NCI-H1048 (cell line): ENCODE measurements around the gene TMEM263.
"Not testable (repeated sequence)": the region's sequence is repeated elsewhere in the genome, so short reads cannot be mapped to it uniquely, and the experiment has no call there.

Experiments used
- DNase-seq: peaks from one replicate; lab custom pipeline; 2025; lab: John Stamatoyannopoulos, UW

Gene TMEM263

DNA sequence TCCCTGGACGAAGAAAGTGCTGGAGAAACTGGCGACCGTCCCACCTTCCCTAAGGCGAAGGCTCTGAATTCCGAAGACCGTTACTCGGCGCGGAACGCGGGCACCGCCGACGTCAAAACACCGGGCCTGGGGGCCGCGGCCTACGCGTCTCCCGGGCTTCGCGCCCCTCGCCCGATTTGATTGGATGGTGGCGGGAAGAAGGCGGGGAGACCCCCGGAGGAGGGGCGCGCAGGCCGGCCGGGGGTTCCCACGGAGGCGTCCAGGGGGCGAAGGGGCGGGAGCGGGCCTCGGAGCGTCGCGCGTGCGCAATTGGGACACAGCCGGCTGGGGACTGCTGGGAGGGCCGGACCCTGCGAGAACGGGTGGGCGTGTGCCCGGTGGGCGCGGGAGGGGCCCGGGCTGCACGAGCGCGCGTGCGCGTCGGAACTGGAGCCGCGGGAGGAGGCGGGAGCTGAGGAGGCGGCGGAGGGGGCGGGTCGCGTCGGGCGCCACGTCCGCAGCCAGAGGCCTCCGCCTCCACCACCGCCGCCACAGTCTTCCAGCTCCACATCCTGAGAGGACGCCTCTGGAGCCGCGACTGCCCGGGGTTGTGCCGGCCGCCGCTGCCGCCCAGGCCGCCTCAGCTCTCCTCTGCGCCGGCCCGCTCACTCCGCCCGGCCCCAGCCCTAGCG is at the start of gene TMEM263:
Gene TMEM263, plus strand, starts transcription at position 531 of the 671 bp plus-strand sequence. CDS start 11,210 bp downstream, outside the sequence.
- DNase-seq: peak; percentile 93

DNA sequence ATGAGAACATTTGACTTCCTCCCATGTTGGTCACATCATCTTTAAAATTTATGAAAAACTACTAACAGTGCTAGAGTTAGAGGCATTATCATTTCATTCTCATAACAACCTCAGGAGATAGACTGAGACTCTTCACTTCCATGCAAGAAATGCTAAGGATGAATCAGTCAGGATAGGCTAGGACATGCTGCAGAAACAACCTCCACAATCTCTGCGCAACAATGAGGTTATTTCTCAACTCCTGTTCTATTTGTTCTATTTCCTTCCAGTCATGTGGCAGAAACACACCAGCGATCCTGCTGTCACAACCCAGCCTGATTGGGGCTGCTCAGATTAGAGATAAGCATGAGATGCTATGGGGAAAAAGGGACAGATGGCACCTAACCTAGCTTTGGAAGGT is 49.0 kb upstream of the TMEM263 start:
- DNase-seq: no peak

DNA sequence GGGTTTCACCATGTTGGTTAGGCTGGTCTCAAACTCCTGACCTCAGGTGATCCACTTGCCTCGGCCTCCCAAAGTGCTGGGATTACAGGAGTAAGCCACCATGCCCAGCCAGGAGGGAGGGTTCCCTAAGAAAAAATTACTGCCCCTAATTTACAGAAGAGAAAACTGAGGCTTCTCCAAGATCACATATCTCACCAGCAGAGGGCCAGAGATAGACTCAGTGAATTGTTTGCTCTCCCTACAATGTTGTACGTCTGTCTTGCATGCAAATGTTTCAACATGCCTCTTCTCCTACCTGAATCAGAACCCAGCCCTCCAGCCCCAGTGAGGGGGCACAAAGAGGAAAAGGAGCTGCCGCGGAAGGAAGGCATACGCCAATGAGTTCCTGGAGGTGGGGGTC is 48.3 kb upstream of the TMEM263 start:
- DNase-seq: no peak

DNA sequence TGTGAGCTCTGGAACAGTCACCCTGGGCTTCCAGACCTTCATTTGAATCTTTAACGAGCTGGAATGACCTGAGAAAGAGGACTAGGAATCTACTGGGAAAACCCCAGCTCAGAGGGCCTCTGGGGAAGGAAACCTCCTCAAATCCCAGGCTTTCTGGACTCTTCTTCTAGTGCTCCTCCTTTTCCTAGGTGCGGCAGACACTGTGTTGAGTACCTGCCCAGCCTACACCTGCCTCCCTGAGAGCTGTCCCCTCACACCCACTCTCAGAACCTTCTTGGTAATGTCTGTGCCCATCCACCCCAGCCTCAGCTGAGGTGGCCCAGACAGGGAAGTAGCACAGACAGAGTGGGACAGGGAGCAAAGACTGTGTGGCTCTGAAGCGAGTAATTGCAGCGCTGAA is 47.9 kb upstream of the TMEM263 start:
- DNase-seq: no peak

DNA sequence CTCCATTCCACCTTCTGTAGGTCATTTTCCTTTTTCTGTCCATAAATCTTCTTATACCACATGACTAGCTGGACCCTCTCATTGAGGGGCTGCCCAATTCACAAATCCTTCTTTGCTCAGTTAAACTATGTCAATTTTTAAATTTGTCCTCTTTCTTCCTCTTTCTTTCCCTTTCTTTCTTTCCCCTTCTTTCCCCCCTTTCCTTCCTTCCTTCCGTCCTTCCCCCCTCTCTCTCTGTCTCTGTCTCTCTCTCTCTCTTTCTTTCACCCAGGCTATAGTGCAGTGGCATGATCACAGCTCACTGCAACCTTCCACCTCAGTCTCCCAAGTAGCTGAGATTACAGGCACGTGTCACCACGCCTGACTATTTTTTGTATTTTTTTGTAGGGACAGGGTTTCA is 47.1 kb upstream of the TMEM263 start:
- no peak for DNase-seq

DNA sequence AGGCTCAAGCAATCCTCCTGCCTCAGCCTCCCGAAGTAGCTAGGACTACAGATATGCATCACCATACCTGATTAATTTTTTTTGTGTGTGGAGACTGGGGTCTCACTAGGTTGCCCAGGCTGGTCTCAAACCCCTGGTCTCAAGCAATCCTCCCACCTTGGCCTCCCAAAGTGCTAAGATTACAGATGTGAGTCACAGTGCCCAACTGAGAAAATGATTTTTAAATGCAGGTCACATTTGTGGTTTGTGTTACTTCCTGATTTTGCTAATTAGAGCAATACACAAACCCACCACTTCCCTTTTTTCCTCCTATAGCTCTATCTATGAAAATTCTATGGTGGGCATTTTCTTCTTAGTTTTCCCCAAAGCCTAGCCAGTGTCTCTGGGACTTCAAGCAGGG is 45.5 kb upstream of the TMEM263 start:
- DNase-seq: no peak

DNA sequence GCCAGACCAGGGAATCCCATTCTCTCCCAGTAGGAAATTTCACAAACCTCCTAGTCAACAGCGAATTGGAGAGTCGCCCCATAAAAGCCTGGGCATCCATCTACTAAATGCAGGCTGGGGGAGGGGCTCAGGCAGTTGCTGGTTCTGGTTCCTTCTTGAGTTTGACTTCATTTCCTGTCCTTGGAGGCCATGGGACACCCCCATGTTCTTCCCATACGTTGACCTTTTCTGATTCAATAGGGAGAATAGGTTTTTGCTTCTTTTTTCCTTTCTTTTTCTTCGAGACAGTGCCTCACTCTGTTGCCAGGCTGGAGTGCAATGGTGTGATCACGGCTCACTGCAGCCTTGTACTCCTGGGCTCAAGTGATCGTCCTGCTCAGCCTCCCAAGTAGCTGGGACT is 44.1 kb upstream of the TMEM263 start:
- DNase-seq: no peak

DNA sequence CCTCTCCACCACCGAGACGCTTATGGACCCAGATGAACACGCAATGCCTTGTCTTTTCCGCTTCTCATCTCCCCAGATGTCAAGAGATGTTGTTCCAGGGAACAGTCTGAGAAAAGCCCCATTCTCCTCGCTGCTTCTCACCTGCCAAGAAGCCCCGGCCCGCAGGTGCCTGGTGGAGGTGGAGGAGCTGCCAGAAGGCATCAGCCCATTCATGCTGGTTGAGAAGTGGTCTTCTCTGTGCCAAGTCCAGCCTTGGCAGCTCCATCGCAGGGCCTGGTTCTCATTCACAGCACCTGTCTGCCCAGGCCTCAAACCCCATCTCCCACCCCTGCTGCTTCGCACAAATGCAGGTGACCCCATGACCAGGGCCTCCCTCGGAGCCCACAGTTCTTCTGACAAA is 42.3 kb upstream of the TMEM263 start:
- no peak for DNase-seq

DNA sequence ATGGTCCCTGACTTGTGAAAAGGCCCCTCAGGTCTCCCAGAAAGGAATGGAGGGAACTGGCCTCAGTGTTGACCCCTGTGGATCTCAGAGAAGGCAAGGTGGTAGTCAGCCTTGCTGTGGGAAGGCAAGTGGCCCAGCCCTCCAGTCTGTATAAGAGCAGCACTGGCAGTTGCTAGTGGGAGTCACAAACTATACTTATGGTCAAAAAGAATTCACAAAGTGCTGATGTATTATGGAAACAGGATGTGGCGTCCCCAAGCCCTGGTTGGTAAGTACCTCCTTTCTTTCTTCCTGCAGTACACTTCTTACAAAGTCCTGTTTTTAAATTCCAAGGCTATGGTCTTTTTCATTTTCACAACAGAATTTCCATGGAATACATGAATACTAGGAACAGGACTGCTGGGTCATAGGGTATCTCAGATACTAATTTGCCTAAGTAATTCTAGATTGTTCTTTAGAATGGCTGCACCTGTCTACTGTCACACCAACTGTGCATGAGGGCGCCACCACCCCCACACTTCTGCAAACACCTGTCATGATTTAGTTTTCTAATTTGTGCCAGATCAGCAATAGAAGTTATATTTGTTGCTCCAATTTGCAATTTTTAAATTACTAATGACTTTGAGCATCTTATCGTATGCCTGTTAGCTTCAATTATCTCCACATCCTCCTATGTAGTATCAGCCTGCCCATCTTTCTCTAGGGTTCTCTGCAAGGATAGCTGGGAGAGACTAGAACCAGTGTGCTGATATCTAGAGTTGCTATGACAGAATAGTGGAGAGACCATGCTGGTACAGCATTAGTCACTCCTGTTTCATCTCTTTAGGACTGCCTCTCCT is 40.7 kb upstream of the TMEM263 start:
- DNase-seq: no peak

DNA sequence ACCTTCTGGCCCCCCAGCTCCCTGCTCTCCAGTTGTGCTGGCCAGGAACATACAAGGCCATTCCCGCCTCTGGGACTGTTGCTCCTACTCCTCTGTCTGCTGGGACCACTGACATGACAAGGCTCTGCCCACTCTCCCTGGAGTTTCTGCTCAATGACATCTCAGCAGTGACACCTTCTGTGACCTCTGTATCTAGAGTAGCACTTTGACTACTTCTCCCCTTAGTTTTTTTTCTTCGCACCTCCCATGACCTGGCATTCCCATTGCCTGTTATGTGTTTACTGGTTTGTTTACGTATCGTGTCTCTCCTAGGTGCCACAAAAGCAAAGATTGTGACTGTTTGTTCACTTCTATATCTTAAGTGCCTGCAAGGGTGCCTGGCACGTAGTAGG is 40.1 kb upstream of the TMEM263 start:
- DNase-seq: no peak

DNA sequence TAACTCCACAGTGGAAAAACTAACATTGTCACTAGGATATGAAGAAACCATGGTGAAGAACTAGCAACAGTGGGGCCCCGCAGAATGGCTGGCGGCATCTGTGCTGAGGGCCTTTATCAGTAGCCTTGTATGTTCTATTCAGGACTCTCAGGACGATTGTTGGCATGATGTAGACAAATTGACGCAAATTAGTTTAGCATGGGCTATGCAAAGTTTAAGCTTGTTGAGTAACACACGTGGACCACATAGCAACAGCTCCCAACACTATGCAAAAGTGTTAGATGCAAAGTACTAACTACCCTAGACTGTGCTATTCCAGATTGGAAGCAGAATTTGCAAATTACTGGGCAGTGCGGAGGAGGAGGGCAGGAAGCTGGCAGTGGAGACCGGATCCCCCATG is 38.2 kb upstream of the TMEM263 start:
- peak; percentile 54 for DNase-seq

DNA sequence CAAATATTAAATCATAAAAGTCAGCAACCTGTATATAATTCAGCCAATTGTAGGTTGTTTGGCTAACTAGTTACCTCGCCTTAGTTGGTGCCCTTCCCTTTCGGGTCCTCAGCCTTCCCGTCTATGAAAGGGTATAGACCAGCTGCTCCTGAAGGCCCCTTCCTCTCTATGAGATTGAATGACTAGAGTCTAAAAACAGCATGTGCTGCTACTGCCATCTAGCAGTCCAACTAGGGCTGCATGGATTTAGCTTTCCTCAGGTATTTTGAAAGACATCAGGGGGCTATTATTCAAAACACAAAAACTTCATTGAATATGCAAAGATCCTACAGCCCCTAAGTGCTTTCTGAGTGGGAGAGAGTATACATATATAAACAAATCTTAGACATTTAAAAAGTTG is 37.0 kb upstream of the TMEM263 start:
- peak; percentile 38 for DNase-seq

DNA sequence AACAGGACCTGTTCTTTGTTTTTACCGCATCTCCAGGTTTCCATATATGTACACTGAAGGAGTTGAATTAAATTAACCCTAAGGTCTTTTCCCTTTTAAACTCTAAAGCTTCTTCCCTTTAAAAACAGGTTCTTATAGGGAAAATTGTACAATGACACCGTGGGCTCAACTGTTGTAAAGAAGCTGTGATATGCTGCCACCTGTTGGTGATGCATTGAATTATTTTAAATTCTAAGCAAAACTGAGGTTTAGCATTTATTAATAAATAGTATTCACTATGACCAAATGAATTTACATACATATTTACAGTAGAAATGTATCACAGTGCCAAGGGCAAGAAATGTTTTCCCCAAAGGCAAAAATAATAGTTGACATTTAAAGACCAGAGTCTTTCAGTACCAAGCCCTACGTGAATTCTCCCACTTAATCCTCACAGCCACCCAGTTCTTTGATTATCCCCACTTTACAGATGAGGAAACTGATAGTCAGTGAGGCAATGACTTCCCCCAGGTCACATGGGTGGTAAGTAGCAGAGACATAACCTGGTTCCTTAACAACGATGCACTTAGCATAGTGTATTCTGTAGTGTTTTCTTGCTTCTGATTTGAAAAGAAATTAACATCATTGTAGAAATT is 35.7 kb upstream of the TMEM263 start:
- peak; percentile 38 for DNase-seq

DNA sequence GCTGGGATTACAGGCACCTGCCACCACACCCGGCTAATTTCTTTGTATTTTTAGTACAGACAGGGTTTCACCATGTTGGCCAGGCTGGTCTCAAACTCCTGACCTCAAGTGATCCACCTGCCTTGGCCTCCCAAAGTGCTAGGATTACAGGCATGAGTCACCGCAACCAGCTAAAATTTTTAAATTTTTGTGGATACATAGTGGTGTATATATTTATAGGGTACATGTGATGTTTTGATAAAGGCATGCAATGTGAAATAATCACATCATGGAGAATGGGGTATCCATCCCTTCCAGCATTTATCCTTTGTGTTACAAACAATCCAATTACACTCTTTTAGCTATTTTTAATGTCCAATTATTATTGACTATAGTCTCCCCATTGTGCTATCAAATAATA is 33.7 kb upstream of the TMEM263 start:
- not testable (repeated sequence) for DNase-seq

DNA sequence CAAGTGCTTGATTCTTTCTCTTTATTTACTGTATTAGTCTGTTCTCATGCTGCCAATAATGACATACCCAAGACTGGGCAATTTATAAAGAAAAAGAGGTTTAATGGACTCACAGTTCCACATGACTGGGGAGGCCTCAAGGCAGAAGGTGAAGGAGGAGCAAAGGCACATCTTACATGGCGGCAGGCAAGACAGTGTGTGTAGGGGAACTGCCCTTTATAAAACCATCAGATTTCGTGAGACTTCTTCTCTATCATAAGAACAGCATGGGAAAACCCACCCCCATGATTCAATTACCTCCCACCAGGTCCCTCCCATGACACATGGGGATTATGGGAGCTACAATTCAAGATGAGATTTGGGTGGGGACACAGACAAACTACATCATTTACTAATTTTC is 32.1 kb upstream of the TMEM263 start:
- DNase-seq: not testable (repeated sequence)

DNA sequence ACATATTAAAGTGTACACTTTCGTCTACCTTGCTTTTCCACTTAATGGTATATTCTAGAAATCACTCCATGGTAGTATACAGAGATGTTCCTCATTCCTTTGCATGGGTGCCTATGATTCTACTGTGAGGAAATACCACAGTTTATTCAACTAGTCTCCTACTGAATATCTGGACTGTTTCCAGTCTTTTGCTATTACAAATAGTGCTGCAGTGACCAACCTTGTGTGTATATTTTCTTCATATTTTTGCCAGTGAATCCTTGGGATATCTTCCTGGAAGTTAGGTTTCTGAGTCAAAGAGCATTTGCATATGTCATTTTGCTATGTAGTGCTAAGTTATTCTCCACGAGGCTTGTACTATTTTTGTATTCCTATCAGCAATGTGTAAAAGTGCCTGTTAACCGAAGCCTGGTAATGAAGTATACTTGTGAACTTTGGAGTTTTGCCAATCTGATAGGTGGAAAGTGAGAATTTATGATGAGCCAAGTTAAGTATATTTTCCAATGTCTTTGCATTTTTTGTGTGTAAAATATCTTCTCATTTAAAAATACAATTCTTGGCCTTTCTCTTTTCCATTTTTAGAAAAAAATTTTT is 31.3 kb upstream of the TMEM263 start:
- DNase-seq: no peak

DNA sequence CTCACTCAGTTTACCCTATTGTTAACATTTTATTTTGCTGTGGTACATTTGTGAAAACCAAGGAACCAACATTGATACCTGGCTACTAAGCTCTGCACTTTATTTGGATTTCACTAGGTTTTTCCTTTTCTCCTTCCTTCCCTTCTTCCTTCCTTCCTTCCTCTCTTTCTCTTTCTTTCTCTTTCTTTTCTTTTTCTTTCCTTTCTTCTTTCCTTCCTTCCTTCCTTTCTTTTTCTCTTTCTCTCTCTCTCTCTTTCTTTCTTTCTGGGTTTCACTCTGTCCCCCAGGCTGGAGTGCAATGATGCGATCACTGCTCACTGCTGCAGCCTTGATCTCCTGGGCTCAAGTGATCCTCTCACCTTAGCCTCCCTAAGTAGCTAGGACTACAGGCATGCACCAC is 29.1 kb upstream of the TMEM263 start:
- DNase-seq: no peak

DNA sequence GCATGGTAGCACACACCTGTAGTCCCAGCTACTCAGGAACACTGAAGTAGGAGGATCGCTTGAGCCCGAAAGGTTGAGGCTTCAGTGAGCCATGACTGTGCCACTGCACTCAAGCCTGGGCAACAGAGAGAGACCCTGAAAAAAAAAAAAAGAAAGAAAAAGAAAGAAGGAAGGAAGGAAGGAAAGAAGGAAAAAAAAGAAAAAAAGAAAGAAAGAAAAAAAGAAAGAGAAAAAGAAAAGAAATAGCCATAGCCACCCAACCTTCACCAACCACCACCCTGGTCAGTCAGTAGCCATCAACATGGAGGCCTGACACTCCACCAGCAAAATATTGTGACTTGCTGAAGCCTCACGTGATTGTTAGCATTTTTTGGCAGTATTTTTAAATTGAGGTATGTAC is 21.4 kb upstream of the TMEM263 start:
- no peak for DNase-seq

DNA sequence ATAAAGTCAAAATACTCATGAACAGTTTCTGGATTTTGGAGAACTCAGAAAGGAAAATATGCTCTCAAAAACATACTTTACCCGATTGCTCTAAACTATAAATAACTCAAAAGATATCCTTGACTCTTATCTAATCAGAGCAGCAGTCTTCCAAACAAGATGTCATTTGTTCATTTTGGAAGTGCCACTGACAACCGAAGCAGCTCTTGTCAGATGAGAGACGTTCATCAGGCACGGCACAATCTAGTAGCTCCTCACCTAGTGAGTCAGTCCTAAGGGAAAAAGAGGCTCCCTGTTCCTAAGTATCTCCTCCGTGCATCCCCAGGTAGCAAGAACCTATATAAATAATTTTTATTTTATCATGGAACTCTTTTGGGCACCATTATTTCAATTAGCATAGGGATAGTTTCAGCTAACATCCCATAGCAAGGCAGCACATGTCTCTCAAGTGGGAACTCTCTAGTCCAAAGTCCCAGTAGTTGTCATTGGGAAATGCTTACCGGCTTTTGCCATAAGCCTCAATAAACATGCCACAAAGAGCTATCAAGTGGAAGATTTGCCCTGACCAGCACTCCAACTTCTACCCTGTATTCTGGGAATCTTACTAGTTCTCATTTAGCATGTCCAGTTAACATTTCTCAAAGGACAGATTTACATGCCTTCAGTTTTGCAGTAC is 14.1 kb upstream of the TMEM263 start:
- DNase-seq: no peak

DNA sequence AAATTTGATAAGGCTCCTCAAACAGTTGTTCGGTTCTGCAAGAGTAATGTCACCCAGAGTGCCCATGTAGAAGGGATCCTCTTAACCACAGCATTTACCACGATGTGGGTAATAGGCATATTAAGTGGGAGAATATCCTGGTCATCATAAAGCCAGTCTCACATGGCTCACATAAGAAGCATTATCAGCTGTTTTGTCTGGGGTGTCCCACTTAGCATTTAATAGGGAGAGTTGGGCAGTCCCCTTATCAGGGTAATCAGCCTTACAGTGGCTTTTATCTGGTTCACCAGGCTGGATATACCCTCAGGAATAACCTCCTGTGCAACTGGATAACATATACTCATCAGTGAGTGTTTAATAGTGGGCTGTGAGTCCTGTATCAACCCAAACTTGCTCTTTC is 12.9 kb upstream of the TMEM263 start:
- no peak for DNase-seq

DNA sequence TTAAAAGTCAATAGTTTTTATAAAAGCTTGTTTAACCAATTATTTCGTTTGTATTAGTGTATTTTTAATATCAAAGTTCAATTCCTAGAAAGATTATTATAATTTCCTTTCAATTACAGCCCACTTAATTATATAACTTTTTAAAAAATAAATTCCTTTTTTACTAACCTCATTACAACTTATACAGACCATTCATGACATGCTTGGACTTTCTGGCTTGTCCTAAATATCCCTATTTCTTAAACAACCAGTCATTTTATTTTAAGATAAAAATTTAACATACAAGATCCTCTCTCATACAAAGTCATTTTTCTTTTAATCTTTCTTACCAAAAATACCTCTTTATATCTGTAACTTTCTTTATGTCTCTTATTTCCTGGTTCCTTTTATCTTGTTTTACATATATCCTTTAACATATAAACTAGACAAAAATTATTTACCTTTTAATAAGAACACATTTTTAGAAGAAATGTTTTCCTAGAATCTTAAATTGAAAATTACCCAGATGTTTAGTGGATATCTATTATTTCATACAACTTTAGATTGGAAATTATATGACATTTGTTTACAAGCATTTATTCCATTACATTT is 10.4 kb upstream of the TMEM263 start:
- DNase-seq: no peak

DNA sequence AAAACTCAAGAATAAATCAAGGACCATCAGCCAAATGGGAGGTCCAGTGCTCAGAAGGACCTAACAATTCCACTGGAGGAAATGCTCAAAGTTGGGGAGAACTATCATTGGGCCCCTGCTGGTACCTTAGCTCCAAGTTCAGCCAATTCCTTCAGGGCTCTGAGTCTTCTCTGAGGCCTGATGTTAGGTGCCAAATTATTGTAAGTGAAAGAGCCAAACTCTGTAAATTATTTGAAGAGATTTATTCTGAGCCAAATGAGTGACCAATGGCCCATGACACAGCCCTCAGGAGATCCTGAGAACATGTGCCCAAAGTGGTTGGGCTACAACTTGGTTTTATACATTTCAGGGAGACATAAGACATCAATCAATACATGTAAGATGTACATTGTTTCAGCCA is 8.2 kb upstream of the TMEM263 start:
- no peak for DNase-seq
